Choroid plexus epithelial cell (primary cell): ENCODE measurements around the gene TEX10.

Source experiments
- DNase-seq: peaks from one replicate; pipeline ENCODE4 v3.0.0-alpha.2; 2010; ENCODE audit warnings: low read depth
- H3K4me3 ChIP-seq: 2 replicates; pipeline ENCODE4 v1.5.1; 2011; ENCODE audit warnings: low read depth, mild to moderate bottlenecking, control low read depth, low read length, moderate library complexity
- TF ChIP-seq, protein P1 (sequence below): conservative IDR thresholded peaks from 2 replicates; pipeline ENCODE4 v1.5.1; 2011; ENCODE audit warnings: low read depth, mild to moderate bottlenecking, control low read depth, inconsistent platforms, low read length, moderate library complexity

Gene TEX10

GRCh38 chr9:100379862-100380261 is 27.1 kb upstream of the TEX10 start:
- no peak overlapping the region for H3K4me3 ChIP-seq
- peak; percentile 93 for DNase-seq
- TF ChIP-seq, protein P1, sequence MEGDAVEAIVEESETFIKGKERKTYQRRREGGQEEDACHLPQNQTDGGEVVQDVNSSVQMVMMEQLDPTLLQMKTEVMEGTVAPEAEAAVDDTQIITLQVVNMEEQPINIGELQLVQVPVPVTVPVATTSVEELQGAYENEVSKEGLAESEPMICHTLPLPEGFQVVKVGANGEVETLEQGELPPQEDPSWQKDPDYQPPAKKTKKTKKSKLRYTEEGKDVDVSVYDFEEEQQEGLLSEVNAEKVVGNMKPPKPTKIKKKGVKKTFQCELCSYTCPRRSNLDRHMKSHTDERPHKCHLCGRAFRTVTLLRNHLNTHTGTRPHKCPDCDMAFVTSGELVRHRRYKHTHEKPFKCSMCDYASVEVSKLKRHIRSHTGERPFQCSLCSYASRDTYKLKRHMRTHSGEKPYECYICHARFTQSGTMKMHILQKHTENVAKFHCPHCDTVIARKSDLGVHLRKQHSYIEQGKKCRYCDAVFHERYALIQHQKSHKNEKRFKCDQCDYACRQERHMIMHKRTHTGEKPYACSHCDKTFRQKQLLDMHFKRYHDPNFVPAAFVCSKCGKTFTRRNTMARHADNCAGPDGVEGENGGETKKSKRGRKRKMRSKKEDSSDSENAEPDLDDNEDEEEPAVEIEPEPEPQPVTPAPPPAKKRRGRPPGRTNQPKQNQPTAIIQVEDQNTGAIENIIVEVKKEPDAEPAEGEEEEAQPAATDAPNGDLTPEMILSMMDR, result no peak

GRCh38 chr9:100377015-100377414 is 24.3 kb upstream of the TEX10 start:
- TF ChIP-seq, protein P1, result no peak
- DNase-seq, result no peak
- no peak overlapping the region for H3K4me3 ChIP-seq

DNA sequence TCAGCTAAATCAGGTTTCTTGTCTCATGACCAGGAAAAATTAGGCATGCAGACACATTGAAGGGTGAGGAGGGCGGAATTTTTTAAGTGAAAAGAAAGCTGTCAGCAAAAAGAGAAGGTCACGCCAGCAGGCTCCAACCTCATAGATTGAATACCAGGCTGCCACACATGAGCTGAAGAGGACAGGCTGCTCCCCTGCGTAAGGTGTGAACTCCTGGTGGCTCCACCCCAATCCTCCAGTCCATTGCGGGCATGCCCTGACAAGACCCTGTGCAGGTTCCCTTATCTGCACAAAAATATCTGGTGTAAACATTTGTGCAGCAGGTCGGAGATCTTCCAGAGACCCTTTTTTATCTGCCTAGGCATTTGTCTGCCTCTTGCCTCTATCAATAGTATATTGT is 22.9 kb upstream of the TEX10 start:
- DNase-seq, result no peak

GRCh38 chr9:100372648-100373047 is 19.9 kb upstream of the TEX10 start:
- DNase-seq, result no peak
- TF ChIP-seq, protein P1, result no peak
- no peak overlapping the region for H3K4me3 ChIP-seq

More for the DNA sequence above, 22.9 kb upstream of the TEX10 start:
- no peak overlapping the region for H3K4me3 ChIP-seq
- TF ChIP-seq, protein P1, result no peak

DNA sequence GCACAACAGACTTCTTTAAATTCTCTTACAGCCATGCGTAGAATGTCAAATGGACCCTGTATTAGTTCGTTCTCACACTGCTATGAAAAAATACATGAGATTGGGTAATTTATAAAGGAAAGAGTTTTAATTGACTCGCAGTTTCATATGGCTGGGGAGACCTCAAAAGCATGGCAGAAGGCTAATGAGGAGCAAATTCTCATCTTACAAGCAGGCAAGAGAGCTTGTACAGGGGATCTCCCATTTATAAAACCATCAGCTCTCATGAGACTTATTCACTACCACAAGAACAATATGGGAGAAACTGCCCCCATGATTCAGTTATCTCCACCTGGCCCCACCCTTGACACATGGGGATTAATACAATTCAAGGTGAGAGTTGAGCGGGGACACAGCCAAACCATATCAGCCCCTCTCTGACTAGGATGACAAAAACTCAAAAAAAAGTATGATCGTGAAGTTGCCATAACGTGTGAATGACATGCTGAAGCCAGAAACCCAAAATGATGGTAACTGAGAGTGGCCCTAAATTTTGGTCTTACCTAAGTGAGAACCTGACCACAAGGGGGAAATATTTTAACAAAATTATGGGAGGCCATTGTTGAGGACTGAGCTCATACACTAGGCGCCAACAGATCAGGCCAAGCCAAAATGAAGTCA is 17.5 kb upstream of the TEX10 start:
- TF ChIP-seq, protein P1, result no peak
- DNase-seq, result no peak
- no peak overlapping the region for H3K4me3 ChIP-seq

- H3K4me3 ChIP-seq, result no peak overlapping the region
- TF ChIP-seq, protein P1, result no peak
- DNase-seq, result no peak
Observed at GRCh38 chr9:100368672-100369071, 15.9 kb upstream of the TEX10 start.

DNA sequence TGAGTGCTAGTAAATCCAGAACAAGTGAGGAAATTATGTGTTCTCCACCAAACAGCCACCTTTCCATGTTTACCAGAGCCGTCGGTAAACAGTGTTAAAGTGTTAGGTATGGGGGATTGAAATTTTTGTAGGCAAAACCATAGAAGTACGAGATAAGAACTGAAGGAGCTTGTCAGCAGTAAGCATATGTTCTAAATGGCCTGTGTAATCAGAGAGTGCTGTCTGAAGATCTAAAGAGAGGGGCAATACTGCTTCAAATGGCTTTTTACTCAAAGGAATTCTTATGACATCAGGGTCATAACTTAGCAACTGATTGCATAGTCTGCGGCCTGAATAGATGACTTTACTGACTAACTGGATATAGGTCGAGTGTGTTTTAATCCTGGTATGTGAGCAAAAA is 13.4 kb upstream of the TEX10 start:
- DNase-seq, result no peak
- no peak overlapping the region for H3K4me3 ChIP-seq
- TF ChIP-seq, protein P1, result no peak
